HG02763 (cell line): Measurements from ENCODE around the gene IGBP1.
"Not testable (repeated sequence)": the region's sequence is repeated elsewhere in the genome, so short reads cannot be mapped to it uniquely, and the experiment has no call there.

ENCODE experiments used
- ATAC-seq: cut with Tn5 transposase; IDR thresholded peaks from one replicate; pipeline ENCODE4 v1.9.1; 2021; ENCODE audit warnings: mild to moderate bottlenecking, moderate library complexity; ENCODE audit not compliant: unreplicated experiment

The IGBP1 gene

GRCh38 chrX:70166601-70167590 lies 33.6 kb downstream of the IGBP1 start:
- no peak for ATAC-seq

DNA sequence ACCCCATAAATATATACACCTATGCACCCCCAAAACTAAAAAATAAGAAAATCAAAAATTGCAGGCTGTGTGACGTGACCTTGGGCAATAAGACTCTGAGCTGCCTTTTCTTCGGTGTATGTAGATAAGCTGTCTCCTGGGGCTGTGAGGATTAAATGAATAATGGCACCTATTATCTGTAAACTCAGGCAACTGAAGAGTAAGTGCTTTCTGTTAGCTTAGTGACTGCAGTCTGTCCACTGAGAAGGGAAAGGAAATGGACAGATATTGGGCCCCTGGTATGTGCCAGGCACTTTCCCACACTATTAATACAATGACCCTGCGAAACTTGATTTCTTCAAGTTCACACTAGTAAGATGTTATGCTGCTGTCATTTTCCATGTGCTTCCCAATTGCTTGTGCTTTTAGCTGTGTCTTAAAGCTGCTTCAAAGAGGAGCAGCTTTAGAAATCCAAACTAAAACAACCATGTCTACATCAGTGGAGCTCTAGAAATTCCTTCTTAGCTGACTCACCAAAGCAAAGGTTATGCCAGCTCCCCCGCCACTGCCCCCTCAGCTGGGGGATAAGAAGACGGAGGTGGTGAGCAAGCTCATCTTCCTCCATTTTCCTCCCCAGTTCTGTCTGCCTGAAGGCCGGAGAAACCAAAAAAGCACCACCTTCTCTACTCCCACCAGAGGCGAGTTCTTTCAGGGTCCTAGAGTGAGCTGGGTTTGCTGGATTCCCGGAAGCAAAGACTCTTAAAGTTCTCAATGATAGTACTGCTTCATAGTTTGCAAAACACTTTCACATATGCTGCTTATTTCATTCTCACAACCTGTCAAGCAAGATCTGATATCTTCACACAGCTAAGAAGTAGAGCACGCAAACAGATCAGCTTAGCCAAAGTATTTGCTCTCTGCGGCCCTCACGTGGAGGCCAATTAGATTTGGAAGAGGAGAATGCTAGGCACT lies 35.3 kb downstream of the IGBP1 start:
- ATAC-seq: no peak

DNA sequence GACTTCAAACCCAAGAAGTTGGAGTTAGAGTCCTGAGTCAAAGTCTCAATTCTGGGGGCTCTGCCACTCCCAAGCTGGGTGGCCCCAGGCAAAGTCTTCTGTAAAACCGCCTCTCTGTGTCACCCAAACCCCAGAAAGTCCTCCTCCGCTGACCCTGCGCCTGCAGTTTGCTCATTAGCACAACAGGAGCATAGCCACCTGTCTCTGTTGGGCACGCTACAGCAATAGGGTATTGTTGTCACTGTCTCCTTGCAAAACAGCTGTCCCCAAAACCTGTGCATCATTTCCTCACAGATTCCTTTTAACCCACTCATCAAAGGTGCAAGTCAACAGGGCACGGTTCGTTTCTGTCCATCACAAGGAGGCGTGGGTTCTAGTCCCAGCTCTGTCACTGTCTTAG lies 36.0 kb downstream of the IGBP1 start:
- no peak for ATAC-seq

GRCh38 chrX:70171624-70172023 lies 38.4 kb downstream of the IGBP1 start:
- no peak for ATAC-seq

- no peak for ATAC-seq
Measured at GRCh38 chrX:70172221-70172620, 39.0 kb downstream of the IGBP1 start.

DNA sequence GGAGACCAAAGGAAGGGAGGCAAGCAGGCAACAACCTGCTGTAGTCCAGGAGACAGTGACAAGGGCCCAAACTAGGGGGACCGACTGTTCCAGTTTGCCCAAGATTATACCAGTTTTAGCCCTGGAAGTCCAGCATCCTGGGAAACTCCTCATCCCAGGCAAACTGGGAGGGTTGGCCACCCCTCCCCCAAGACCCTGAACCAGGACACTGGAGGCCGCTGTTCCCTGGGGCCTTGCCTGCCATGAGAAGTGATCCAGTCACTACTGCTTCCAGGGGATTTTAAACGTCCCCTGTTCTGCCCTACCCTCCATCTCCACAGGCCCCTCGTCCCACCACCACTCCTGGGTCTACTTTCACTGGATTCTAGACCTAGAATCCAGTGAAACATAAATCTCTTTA lies 39.7 kb downstream of the IGBP1 start:
- ATAC-seq: no peak

DNA sequence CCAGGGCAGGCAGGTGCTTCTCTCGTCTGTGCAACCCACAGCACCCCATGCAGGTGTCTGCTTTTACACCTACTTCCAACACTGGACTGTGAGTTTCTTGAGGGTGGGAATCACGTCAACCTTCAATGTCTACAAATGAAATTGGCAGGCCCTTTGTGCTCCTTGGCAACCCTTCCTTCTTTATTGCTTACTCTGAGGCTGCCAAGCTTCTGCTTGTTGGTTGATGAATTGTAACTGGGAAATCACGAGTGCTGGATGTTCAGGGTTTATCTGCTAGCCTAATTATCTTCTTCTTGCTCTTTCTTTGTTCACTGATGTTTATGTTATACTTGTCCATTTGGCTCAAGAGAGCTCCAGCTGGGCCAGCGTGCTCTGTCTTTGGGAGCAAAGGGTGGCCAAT lies 41.5 kb downstream of the IGBP1 start:
- ATAC-seq: no peak

DNA sequence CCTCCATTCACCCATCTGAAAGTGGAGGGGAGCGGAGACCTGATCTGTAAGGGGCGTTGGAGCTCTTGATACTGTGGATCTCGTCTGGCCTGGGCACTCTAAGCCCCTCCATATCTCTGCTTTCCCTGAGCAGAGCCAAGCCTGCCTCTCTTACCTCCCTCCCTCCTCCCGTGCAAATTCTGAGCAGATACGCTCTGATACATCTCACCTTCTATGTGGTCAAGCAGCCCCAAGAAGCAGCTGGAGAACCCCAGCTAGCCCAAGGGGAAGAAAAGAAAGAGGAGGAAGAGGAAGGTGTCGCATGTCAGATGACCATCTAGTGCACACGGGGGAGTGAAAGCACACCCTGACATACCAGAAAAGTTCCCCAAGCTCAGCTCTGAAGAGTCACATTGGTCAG lies 42.1 kb downstream of the IGBP1 start:
- no peak for ATAC-seq

GRCh38 chrX:70176938-70177533 lies 43.8 kb downstream of the IGBP1 start, which contains the start of gene DGAT2L6:
DGAT2L6 (plus strand) TSS chrX:70177483; CDS start chrX:70177583, 100 bp downstream.
- ATAC-seq: no peak

DNA sequence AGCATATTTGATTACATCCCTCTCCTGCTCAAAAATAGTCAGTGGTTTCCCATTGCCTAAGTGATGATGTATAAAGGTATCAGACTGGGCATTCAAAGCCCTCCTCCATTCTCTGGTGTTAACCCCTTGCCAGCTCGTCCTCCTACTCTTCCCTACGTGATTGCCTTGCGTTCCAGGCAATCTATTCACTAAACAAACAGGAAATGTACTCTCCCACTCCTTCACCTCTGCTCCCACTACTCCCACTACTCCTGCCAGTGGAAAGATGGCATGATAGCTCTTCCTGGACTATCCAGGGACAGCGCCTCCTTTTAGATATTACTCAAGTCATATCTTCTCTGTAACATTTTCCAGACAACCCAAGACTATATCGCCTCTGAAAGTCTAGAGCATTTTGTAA lies 49.8 kb downstream of the IGBP1 start:
- no peak for ATAC-seq

GRCh38 chrX:70190225-70190624 lies 57.0 kb downstream of the IGBP1 start:
- ATAC-seq: no peak

DNA sequence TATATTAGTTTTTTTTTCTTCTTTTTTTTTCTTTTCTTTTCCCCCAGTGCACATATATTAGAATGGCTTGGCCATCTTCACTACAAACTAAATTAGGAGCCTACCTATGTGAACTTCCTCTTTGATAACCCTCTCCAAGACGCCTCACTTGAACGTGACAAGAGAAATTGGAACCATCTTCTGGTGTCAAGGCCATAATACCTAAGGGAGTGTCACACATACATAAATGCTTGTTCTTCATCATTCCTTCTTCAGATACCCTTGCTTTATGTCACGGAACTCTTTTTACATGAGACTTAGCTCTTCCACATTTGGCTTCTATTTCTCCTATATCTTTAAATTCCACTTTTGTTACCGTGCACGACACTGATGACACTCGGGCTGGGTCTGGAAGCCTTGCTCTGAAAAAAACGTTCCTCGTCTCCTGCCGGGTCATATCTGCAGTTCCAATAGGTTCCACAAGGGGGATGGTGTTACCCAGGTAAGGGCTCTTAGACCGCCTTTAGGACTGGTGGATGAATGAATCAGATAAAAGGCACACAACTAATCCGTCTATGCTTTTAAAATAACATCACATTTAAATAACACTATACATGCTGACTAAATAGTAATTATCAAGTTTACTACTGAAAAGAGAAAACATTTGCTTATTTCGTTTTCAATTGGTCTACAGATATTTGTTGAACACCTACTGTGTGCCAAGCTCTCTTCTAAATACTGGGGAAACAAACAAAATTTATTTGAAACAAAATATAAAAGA lies 63.9 kb downstream of the IGBP1 start:
- peak; percentile 75 for ATAC-seq

GRCh38 chrX:70201732-70202131 lies 68.5 kb downstream of the IGBP1 start:
- no peak for ATAC-seq

- ATAC-seq: no peak
Measured at GRCh38 chrX:70208479-70208878, 75.2 kb downstream of the IGBP1 start.

- not testable (repeated sequence) for ATAC-seq
Measured at GRCh38 chrX:70209570-70209969, 76.3 kb downstream of the IGBP1 start.
